ENCODE data around the gene RPAIN. TPM values are rescaled to one million over a fixed set of nuclear protein-coding genes. Genes with fewer than 3 reads are reported as not detected.

The RPAIN gene
- 26.9 and 29.7 TPM in 2 replicates for total RNA-seq

GRCh38 chr17:5419959-5420653, at the start of gene RPAIN:
RPAIN (plus strand) TSS chr17:5420182; CDS start chr17:5420211, 29 bp downstream.

DNA sequence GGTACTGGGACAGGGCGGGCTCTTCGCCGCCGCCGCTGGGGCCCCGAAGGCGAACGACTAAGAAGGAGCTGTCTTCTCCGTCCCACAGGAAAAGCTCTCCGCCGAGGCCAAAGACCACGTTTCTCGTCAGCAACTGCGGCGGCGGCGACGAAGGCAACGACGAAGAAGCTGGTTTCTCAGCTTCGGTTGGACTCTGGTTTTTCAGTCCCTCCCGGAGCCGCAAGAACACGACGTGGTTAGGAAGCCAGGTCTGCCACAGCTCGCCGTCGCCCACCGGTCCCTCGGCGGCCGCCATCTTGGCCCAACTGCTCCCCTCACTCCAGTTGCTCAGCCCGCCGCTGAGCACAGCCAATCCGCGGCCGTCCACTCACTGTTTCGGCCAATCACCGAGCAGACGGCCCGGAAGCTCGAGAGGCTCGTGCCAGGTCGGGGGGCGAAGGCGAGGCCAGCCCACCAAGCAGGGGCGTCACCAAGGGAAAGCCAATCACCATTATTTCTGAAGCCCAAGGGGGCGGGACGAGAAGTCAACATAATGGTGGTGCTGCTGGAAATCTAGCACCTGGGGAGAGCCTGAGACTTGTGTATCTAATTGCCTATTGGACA, 525 bp upstream of the RPAIN start, which contains the start of gene NUP88:
NUP88 (minus strand) TSS at position 307 of the 603 bp plus-strand sequence; CDS start at position 295, 12 bp downstream.

GRCh38 chr17:5438716-5439445, 18.9 kb downstream of the RPAIN start, which contains the start of gene C1QBP:
C1QBP (minus strand) TSS chr17:5439155; CDS start chr17:5439073, 82 bp downstream.

Other genes starting within 250 kb of the RPAIN start
- gene ZNF594, start 228.3 kb upstream of the RPAIN start, total RNA-seq: 11.4 and 11.8 TPM in 2 replicates
- not detected in 2 replicates for gene SCIMP, start 185.3 kb upstream of the RPAIN start, total RNA-seq
- gene RABEP1, start 137.9 kb upstream of the RPAIN start, total RNA-seq: 55.7 and 59.5 TPM in 2 replicates
- 62.9 and 66.9 TPM in 2 replicates for gene NUP88, start 520 bp upstream of the RPAIN start, total RNA-seq
- gene C1QBP, start 19.0 kb downstream of the RPAIN start, total RNA-seq: 147 and 156 TPM in 2 replicates
- gene DHX33, start 48.8 kb downstream of the RPAIN start, total RNA-seq: 10.3 and 10.7 TPM in 2 replicates
- 42.7 and 43.3 TPM in 2 replicates for gene DERL2, start 66.0 kb downstream of the RPAIN start, total RNA-seq
- 10.6 and 12.2 TPM in 2 replicates for gene MIS12, start 66.4 kb downstream of the RPAIN start, total RNA-seq
- gene NLRP1, start 164.3 kb downstream of the RPAIN start, total RNA-seq: 25.1 and 26.0 TPM in 2 replicates